ENCODE data around the gene ZYG11A.

ZYG11A gene

GRCh38 chr1:52876843-52877242 lies 34.3 kb downstream of the ZYG11A start:
- no peak for DNase-seq

DNA sequence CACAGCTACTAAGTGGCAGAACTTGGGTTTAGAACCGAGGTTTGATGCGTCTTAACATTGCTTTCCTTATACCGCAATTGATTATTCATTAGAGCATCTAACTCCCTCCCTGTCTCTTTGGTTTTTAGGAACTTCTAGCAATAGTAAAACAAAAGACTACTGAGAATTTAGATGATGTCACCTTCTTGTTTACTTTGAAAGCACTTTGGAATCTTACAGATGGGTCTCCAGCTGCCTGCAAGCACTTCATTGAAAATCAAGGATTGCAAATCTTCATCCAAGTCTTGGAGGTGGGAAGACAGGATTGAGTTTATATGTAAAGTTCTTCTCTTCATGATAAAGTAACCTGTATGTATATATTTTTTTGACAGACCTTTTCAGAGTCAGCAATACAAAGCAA lies 35.0 kb downstream of the ZYG11A start:
- no peak for DNase-seq

GRCh38 chr1:52880206-52880605 lies 37.6 kb downstream of the ZYG11A start:
- no peak for DNase-seq

DNA sequence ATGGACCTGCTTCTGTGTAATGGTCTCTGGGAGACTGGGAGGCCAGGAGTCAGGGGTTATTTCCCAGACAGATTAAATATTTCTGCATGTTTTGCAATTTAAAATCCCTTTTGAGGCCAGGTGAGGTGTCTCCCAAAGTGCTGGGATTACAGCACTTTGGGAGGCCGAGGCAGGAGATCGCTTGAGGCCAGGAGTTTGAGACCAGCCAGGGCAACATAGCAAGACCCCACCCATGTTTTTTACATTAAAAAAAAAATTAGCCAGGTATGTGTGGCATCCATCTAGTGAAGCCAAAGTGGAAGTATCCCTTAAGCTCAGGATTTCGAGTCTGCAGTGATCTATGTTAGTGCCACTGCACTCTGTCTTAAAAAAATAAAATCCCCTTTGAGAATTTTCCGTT lies 44.9 kb downstream of the ZYG11A start:
- no peak for DNase-seq

GRCh38 chr1:52892424-52893215 lies 50.1 kb downstream of the ZYG11A start:
- no peak for DNase-seq

DNA sequence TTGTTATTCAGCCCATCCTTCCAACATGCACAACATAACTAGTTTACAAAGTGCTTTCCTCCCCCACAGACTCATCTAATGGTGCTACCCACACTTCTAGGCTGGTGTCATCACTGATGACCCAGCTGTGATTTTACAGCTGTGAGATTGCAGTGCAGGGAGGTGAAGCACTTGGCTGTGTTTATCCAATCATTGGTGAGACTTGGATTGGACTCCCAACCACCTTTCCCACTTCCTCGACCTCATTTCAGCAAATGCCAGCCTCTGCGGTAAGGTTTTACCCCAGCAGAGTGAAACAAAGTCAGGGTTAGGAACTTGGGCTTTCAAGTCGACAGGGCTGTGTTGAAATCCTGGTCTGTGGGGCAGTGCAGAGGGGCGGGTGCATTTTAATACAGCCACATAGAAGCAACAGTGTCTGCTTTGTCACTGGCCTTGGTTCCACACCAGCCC lies 56.9 kb downstream of the ZYG11A start:
- DNase-seq = no peak

GRCh38 chr1:52900402-52900801 lies 57.8 kb downstream of the ZYG11A start:
- no peak for DNase-seq

- DNase-seq = no peak
Measured at GRCh38 chr1:52901384-52901783, 58.8 kb downstream of the ZYG11A start.

GRCh38 chr1:52904208-52904926 lies 61.8 kb downstream of the ZYG11A start:
- no peak for DNase-seq

GRCh38 chr1:52904927-52905698 lies 62.6 kb downstream of the ZYG11A start:
- DNase-seq = no peak

DNA sequence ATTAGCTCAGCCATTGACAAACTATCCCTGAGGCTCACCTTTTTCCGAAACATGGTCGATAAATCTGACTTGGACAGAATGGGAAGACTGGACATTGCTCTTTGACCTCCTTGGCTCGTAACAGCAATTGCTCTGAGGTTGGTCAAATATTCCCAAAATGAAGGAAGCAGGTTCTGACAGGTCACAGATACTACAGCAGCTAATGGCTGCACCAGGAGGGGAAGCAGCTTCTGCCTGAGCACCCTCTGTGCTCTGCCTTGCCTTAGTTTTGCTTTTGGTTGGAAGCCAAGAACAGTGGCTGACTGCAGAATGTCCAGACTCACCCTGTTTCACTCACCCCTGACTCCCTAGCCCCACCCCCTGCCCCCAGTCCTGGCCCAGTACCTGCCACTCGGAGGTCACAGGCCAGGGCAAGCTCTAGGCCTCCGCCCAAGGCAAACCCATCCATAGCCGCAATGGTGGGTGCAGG lies 63.6 kb downstream of the ZYG11A start:
- DNase-seq = no peak

DNA sequence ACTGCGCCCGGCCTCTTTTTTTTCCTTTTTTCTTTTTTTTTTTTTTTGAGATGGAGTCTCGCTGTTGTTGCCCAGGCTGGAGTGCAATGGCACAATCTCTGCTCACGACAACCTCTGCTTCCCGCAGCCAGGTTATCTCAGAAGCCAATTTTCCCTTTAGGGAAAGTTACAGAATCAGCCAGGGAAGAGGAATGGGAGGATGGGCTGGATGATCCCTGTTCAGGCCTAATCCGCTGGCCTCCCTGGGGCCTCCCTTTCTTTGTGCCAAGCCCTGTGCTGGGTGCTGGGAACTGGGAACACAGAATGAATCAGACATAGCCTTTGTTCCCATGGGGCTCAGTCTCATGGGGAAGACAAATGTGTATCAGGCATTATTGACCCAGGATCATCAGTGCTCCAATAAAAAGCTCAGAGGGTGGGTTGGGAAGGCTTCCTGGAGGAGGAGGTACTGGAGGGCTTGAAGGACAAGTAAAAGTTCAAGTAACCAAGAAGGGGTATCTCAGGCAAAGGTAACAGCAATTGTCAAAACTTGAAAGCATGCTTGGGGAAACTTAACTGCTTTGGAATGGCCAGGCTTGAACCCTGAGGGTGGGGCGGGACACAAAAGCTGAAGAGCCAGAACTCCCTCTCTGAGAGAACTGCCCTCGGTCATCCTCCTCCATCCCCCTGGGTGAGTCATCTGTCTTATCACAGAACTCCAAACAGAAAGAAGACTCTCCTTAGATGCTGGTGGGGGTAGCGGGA lies 64.7 kb downstream of the ZYG11A start:
- DNase-seq = no peak

GRCh38 chr1:52907812-52908153 lies 65.2 kb downstream of the ZYG11A start:
- DNase-seq = no peak

DNA sequence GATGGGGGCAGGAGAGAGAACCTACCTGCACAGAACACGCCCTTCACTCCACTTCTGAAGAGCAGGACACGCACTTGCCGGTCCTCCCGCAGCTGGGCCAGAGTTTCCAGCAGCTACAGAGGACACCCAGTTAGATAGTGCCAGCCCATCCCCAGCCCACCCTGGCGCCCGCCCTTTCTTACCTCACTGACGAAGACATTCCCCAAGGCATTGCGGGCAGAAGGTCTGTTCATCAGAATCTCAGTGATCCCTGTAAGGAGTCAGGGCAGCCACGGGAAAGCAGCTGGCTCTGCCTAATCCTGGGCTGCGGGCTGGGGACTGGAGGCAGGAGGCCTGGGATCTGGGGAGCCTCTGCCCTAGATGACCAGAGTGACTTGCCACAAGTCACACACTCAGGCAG lies 69.0 kb downstream of the ZYG11A start:
- no peak for DNase-seq

- DNase-seq = no peak
Measured at GRCh38 chr1:52913014-52913413, 70.5 kb downstream of the ZYG11A start.

- no peak for DNase-seq
Measured at GRCh38 chr1:52913537-52913936, 71.0 kb downstream of the ZYG11A start.

- DNase-seq = no peak
Measured at GRCh38 chr1:52914463-52914862, 71.9 kb downstream of the ZYG11A start.

DNA sequence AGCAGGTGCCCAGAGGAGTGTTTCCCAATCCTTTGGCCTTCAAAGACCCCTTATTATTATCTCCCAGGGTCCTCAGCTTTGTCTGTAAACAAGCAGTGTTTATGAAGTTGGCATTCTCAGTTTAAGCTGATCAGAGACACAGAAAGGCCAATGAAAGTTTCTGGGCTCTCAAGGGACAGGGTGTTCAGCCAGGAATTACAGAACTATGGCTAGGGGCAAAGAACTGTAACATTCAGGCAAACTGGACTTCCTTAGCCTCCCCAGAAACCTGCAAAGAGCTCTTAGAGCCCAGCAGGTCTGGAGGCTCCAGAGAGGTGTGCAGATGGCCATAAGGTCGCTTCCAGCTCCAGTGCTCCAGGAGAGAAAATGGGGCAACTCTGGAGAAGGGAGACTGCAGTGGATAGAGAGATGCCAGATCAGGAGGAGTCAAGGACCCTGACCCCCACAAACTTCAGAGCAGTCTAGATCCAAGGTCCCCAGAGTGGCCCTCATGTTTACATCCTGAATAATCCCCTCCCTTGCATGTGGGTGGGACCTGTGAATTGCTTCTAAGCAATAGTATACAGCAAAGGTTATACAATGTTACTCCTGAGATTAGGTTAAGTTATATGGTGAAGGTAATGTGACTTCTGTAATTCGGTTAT lies 72.8 kb downstream of the ZYG11A start:
- no peak for DNase-seq

DNA sequence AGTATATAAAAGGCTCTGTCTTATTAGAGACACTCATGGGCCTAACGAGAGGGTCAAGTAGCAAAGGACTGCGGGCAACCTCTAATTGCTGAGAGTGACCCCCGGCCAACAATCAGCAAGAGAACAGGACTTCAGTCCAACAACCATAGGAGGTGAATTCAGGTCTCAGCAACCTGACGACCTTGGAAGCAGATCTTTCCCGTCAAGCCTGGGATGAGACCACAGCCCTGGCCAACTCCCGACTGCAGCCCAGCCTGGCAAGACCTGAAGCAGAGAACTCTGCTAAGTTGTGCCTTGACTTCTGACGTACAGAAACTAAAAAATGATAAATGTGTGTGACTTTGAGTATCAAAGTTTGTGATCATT lies 73.3 kb downstream of the ZYG11A start:
- no peak for DNase-seq

DNA sequence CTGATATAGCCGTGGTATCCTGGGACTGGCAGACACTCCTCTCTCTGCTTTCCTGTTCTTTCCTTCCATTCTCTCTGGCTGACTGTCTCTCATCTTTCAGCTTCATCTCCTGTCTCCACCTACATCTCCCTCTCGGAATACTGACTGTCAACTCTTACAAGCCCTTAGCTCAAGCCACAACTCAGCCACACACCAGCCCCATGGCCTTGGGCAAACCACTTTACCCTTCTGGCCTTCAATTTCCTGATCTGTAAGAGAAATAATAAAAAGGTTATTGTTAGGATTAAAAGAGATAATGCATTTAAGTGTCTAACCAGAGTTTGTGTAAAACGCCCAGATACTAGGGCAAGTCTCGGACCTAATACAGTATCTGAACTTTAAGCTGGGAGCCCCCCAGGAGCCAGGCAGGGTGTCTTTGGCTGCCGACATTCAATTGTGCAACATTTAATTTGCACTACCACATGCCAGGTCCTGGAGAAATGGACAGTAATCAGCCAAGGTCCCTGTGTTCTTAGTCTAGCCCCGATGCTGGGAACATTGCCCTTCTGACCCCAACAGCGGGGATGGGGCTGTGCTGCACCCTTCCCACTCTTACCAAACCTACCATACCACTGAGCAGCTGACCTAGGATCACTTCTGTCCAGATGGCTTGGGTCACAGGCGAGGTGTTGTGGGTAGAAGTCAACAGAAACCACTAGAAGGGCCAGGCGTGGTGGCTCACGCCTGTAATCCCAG lies 73.8 kb downstream of the ZYG11A start:
- no peak for DNase-seq

All from anterior cingulate cortex (tissue), 58 donors.